HUDEP-2 (cell line): Measurements from ENCODE around the gene ERP44.
"Not testable (repeated sequence)": the region's sequence is repeated elsewhere in the genome, so short reads cannot be mapped to it uniquely, and the experiment has no call there.

Experiments used
- DNase-seq, 76 experiments: peaks; one replicate each; lab custom pipeline; 2025; ENCODE audit not compliant: unreplicated experiment in 76 of 76; lab: John Stamatoyannopoulos, UW

The ERP44 gene

DNA sequence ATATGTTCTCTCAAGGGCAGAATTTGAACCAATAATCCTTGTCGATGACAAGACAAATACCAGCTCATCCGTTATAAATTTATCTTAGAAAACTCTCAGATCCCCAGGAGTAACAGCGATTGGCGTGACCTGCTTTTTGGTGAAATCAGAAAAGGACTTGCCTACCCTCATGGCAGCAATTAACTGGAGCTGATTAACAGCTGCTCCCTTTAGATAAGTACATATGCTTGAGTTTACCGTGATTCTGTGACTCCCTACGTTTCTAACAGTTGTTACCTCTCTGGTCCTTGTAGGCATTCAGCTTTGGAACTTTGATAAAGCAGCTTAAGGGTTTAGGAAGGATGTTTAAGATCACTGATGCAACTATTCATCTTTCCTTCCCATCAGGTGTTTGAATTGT lies 2.8 kb upstream of the ERP44 start:
- peak in 41 of 76 experiments; percentile 12 to 80 (median 53) for DNase-seq

DNA sequence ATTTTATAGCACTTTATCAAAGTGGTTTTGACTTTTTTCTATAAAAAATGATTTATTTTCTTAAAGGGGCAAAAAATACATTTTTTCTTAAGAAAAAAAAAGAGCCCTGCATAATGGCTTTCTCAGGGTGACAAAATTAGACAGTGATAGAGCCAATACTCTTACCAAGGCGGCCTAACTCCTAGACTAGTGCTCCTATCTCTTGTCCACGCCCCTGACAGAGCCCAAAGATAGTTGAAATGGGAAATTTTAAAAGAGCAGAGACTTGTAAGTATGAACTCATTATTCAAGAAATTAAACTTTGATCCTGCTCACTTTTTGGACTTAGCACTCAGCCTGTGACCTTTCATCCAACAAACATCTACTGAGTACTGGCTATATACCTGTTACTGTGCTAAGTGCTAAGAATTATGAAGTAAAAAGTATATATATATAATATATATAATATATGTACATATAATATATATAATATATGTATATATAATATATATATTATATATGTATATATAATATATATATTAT lies 1.4 kb upstream of the ERP44 start:
- peak in 18 of 76 experiments; percentile 16 to 55 (median 32) for DNase-seq

DNA sequence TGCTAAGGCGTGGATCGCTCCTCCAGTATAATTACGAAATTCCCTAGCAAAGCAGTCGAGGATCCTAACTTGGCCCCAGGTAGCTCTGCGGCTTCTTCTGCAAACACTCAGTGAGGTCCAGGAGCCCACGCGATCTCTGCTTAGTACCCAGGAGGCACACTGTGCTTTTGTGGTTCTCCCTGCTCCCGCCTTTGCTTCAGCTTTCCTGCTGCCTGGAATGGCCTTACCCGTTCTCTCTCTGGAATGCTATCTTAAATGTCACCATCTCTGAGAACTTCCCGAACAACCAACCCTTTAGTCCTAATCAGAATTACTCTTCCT lies 882 bp upstream of the ERP44 start:
- DNase-seq = no peak

DNA sequence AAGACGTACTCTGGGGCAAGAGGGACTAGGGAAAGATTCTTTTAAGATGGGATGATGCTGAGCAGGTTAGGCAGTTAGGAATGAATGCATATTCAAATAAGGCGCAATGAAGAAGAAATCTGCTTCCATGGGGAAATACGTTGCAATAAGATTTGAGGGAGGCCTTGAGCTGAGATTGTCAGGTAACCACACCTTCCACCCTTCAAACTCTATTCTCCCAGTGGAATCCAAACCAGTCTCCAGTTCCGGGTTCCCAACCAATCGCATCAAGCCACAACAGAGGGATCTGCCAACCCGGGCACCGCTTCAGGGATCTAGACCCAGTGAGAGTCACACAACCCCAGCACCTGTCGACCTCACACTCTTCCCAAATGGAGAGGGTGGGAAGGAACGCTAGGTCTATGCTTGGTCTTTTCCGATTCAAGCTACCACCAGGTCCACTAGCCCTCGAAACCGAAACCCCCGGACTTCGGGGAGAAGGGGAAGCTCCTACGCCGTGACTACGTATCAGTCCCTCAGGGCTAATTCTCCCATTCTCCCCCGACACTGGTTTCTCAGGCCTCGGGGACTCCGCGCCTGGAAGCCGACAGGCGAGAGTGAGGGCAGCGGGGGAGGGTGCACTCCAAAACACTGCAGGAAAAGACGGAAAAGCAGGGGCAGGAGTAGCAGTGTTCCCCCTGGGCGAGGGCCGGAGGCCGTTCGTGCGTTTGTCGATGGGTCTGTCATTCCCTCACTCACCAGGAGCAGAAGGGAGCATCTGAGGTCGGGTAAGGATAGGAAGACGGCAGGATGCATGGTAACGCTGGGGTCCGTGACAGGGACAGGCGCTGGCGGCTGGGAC lies 534 bp downstream of the ERP44 start:
- peak in 18 of 76 experiments; percentile 10 to 55 (median 27) for DNase-seq

DNA sequence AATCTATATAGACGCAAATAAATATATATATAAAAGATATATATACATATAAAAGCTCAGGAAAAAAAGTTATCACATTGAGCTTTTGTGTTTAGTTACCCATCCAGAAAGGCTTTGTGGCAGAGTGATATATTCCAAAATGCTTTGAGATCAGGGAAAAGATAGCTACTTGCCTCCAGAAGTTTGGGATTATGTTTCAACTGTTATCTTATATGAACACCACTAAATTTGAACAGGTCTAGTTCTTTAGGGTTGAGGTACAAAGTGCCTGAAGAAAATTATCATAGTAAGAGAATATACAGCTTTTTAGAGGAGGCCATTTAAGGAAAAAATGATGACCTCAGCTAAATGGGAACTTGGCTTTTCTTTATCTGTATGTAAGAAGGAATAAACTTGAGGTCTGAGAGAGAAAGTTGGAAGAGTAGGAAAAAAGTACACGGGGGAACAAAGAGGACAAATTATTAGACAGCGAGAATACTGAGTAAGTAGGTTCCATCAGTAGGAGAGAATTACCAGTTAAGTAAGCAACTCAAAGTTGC lies 2.4 kb downstream of the ERP44 start:
- no peak for DNase-seq

DNA sequence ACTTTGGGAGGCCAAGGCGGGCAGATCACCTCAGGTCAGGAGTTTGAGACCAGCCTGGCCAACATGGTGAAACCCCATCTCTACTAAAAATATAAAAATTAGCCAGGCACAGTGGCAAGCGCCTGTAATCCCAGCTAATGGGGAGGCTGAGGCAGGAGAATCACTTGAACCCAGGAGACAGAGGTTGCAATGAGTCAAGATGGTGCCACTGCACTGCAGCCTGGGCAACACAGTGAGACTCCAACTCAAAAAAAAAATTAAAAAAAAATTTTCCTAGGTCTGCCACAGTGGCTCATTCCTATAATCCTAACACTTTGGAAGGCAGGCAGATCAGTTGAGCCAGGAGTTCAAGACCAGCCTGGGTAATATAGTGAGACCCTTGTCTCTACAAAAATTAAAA lies 4.4 kb downstream of the ERP44 start:
- DNase-seq = not testable (repeated sequence)

DNA sequence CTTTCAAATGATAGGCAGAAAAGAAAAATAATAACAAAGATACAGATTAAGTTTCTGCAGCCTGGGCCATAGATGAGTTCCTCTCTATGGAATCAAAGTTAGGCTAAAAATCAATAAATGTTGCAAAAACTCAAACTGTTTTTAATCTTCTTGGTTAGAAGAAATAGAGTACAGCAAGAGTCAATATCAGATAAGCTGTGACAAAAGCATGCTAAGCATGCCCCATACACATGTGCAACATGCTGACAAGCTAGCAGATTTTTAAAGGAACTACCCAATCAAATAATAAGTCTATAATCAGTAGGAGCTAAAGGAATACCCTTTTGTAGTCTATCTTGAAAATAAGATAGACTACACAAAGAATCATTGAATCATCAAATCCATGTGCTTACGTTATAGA lies 6.7 kb downstream of the ERP44 start:
- DNase-seq = no peak

DNA sequence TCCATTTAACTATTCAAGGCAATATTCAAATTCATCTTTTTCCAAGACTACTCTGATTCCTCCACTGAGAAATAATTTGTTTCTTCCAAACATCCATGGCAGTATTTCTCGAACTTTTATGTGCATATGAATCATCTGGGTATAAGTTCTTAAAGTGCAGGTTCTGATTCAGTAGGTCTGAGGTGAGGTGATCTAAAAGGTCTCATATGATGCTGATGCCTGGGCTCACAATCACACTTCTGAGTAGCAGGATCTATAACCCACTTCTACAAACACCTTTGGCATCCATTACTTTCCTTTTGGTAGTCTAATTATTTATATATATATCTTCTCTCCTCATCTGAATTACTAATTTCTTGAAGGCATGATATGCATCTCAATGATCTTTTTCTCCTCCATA lies 7.2 kb downstream of the ERP44 start:
- no peak for DNase-seq

DNA sequence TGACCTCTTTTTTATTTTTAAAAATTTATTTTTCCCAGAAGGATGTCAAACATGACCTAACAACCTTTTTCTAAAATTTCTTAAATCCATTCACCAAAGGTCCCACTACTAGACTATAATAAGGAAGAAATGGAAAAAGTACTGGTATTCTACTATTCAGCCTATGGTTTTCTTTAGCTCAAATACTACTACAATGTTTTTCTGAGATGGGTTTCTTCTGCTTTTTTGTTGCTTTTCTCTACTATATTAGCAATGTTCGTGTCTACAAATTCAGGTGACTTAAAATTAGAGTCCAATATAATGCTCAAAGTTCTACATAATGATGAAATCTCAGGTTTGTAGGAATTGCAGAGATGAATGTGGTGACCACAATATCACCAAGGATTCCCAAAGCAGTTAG lies 7.9 kb downstream of the ERP44 start:
- DNase-seq = no peak

DNA sequence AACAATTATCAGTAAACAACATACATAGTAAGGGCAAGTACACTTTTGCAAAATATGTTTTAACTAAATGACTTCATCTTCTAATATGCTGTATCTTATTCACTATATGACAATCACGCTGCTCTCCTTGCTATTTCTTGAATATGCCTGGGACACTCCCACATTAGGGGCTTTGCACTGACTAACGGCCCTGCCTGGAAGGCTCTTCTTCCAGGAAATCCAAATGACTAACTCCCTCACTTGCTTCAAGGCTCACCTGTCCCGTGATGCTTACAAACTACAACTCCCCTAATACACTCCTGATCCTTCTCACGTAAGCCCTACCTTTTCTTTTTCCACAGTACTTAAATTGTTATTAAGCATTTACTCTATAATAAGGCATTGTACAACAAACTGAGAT lies 10.6 kb downstream of the ERP44 start:
- DNase-seq = peak in 9 of 76 experiments; percentile 12 to 32 (median 24)

DNA sequence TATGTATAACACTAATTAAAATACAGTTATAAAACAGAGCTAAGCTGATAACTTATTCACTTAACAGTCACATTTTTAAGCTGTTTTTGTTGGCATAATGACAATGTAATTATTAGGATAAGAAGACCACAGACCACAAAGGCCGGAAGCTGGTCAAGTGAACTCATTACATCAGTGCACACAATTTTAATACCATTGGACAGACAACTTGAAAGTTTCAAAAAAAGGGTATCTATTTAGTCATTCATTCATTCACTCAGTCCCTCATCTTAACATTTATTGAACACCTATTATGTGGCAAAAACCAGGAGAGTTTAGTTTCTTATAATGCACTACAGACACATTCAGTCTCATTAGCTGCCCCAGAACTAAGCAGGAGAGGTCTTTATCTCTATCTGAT lies 11.6 kb downstream of the ERP44 start:
- DNase-seq = peak in 15 of 76 experiments; percentile 13 to 73 (median 37)

DNA sequence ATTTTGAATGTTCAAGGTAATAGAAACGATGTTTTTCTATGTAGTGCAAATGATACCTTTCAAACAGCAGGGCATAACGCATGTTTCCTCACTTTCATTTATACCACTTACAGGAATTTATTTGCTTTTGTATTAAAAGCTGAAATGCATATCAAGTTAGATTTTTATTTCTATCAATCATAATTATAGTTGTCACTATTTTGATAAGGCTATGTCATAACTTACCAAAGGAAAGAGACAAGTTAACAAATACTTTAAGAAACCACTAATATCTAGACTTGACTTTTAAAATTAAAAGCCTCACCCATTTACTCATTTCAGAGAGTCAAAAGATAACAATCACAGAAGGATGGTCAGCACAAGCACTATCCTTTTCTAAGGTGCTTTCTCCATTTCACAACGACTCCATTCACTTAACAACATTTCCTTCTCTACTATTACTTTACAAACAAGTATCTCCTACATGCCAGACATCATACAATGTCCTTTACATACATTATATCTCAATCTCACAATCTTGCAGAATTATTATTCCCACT lies 12.6 kb downstream of the ERP44 start:
- DNase-seq = no peak

DNA sequence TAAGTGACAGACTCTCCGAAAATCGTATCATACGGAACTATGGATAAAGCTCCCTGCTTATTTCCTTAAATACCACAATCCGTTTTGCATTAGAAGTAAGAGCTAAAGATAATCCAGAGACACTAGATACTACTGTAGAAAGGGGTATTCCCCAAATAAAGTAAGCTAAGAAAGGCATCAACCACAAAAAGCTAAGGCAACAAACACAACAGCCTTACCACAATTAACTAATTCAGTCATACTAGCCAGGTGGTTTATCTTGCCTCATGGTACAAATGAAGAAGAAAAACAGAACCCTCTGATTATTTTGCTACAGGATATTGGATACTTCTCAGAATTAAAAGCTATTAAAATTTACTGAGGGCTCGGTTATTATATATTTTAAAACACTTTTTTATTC lies 14.1 kb downstream of the ERP44 start:
- no peak for DNase-seq

DNA sequence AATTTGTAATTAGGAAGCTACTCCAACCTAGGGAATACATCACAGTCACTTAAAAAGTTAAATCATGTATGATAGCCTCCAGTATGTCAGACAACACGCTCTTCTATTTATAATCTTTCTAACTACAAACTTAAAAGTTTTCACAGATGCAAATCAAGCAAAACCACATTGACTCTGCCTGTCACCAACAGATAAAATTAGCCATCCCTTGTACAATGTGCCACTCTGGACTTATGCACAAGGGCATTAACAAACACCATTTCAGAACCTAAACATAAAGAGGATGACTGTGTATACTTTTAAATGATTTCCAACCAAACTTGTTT lies 14.7 kb downstream of the ERP44 start:
- peak in 33 of 76 experiments; percentile 11 to 77 (median 44) for DNase-seq

DNA sequence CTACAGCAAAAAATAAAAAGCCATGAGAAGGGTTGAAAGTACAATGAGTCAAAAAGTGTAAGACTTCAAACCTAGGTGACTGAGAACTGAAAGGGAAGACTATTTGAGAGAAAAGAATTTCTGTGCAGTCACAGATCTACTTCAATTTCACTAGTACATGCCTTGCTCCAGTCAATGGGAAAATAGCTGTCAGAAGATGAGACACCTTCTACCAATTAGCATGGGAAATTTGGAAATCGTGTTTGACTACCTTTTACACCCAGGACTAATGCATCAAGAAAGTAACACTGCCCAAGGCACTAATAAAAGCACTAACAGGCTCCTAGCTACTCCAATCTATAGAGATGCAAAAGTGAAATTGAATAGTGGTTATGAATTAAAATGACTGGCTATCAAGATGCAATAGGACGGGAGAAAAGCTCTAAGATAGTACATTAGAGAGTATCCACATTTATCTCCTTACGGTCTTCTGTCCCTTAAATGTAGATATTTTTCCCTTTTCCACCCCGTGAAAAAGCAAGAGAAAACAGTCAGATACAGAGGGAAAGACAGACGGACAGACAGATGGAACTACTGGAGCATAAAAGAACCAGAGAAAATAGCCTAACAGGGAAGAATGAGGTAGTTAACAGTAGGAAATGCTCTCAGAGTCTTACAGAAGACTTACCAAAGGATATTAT lies 15.2 kb downstream of the ERP44 start:
- DNase-seq = peak in 11 of 76 experiments; percentile 2 to 51 (median 32)

DNA sequence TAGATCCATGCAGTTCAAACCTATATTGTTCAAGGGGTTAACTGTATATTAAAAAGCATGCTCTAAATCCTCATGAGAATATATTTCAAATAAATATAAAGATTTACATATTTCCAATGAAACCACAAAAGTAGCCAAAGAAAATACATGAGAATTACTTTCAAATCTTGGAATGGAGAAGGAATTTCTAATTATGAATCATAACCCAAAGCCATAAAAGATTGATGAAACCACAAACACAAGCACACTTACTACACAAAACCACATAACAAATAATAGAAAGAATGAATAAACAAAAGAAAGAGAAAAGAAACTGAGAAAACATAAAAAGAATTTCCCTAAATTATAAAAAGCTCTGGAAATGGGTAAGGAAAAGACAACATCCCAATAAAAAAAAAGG lies 16.0 kb downstream of the ERP44 start:
- no peak for DNase-seq

DNA sequence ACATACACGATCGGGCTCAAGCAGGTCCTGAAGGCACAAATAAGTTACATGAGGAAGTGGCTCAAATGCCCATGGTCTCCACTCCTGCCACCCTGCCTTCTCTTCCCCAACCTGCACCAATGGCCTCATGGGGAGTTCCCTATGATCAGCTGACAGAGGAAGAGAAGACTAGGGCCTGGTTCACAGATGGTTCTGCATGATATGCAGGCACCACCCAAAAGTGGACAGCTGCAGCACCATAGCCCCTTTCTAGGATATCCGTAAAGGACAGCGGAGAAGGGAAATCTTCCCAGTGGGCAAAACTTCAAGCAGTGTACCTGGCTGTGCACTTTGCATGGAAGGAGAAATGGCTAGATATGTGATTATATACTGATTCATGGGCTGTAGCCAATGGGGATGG lies 22.5 kb downstream of the ERP44 start:
- DNase-seq = peak in 19 of 76 experiments; percentile 25 to 56 (median 31)

DNA sequence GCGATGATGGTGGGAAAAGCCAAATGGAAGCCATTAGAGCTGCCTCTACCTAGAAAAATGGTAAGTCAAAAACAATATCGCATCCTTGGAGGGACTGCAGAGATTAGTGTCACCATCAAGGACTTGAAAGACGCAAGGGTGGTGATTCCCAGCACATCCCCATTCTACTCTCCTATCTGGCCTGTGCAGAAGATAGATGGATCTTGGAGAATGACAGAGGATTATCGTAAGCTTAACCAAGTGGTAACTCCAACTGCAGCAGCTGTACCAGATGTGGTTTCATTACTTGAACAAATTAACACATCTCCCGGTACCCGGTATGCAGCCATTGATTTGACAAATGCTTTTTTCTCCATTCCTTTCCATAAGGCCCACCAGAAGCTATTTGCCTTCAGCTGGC lies 23.8 kb downstream of the ERP44 start:
- DNase-seq = no peak

DNA sequence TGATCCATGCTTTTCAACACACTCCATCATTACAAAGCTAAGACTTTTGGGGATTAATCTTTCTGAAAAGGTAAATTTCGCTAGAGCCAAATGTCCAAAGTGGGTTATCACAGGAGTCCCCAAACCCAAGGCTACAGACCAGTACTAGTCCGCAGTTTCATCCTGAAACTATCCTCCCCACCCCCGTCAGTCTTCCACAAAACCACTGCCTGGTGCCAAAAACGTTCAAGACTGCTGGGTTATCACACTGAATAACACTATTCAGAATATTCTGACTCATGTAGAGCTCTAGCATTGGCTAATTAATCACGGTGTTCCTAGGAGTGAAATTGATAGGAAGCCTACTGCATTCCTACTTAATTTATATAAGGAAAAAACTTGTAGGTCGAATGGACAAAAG lies 24.7 kb downstream of the ERP44 start:
- peak in 19 of 76 experiments; percentile 10 to 63 (median 36) for DNase-seq

DNA sequence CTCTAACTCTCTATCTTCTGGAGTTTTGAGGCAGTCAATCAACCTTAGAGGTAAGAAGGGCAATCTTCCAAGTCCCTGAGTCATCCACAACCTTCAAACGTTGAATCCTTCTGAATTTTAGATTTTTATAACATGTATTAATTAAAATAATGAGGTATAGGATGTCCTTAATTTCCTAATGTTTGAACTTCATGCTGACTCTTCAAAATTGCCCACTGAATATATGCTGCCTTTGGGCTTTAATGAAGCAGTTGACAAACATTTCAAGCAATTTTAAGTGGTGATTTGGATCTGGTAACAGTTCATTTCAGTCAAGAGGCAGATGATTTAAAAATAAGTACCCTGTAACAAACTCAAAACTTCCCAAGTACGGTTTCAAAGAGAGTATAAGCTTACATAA lies 26.0 kb downstream of the ERP44 start:
- peak in 2 of 76 experiments; percentile 9 to 23 for DNase-seq

DNA sequence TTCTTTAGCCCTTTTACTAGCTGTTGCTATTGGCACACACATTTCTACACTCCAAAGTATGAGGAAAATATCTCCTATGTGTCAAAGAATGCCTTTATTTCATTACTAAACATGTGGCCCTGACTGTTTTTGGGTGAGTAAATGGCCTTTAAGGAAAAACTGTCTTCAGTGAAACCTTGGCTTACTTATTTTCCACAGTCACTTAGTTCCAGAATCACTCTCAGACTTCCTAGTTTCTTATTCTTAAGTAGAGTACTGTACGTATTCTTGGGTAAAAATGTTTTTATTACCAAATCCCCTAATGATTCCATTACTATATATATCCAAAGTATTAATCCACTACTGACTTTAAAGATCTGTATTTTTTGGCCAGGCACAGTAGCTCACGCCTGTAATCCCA lies 27.5 kb downstream of the ERP44 start:
- no peak for DNase-seq
